Upper lobe of left lung (tissue), 6 donors: ENCODE results near the gene MICAL2. TPM values are rescaled to one million over a fixed set of nuclear protein-coding genes. Genes with fewer than 3 reads are reported as not detected.

Source experiments
- ATAC-seq, 2 donors: fragments of 200-7000 bp; cut with Tn5 transposase; one replicate each; pipeline ENCODE4 v1.9.1; 2022; ENCODE audit warnings: mild to moderate bottlenecking in 2 of 2, moderate library complexity in 2 of 2; ENCODE audit not compliant: low FRiP score in 2 of 2
- DNase-seq, 2 donors: peaks; one replicate each; pipeline ENCODE4 v3.0.0-alpha.2; 2019 to 2020
- H3K27ac ChIP-seq, 4 donors: fragments of 200-600 bp; sonication (generic); one replicate each; pipeline ENCODE4 v1.5.1; 2016 to 2019
- H3K27me3 ChIP-seq, 4 donors: fragments of 200-600 bp; sonication (generic); one replicate each; pipeline ENCODE4 v1.5.1; 2017 to 2019
- H3K36me3 ChIP-seq, 4 donors: fragments of 200-600 bp; sonication (generic); one replicate each; pipeline ENCODE4 v1.5.1; 2016 to 2019
- H3K4me1 ChIP-seq, 4 donors: fragments of 200-600 bp; sonication (generic); one replicate each; pipeline ENCODE4 v1.5.1; 2018 to 2019
- H3K4me3 ChIP-seq, 4 donors: fragments of 200-600 bp; sonication (generic); one replicate each; pipeline ENCODE4 v1.5.1; 2017 to 2019; ENCODE audit warnings: mild to moderate bottlenecking in 2 of 4, moderate library complexity in 1 of 4
- H3K9me3 ChIP-seq, 4 donors: fragments of 200-600 bp; sonication (generic); one replicate each; pipeline ENCODE4 v1.5.1; 2018 to 2019
- CTCF ChIP-seq, 6 experiments: fragments of 450-650 bp in 4 of 6; fragments of 200-600 bp in 2 of 6; sonication (generic) in 2 of 6; IDR thresholded peaks; one replicate each; pipeline ENCODE4 v1.5.1; 2016 to 2019; ENCODE audit warnings: antibody characterized with exemption in 6 of 6
- EP300 ChIP-seq, 4 donors: sonication (generic); formaldehyde crosslinking; IDR thresholded peaks; one replicate each; pipeline ENCODE4 v1.5.1; 2017; ENCODE audit warnings: antibody characterized with exemption in 4 of 4, control low read depth in 2 of 4
- POLR2A ChIP-seq, 4 donors: fragments of 450-650 bp; IDR thresholded peaks; one replicate each; pipeline ENCODE4 v1.5.1; 2016 to 2017; ENCODE audit warnings: antibody characterized with exemption in 4 of 4, mild to moderate bottlenecking in 2 of 4
- POLR2AphosphoS5 ChIP-seq, 2 donors: sonication (generic); formaldehyde crosslinking; IDR thresholded peaks; one replicate each; pipeline ENCODE4 v1.5.1; 2017; ENCODE audit warnings: antibody characterized with exemption in 2 of 2
- WGBS, 2 donors: methylation state at CpG; one replicate each; pipeline ENCODE4 v1.1.5; 2017 to 2018; 5-methylcytosine and 5-hydroxymethylcytosine counted together
- total RNA-seq, 6 donors: library from RNA; depleted of rRNA in 4 of 6; stranded (reverse); fragments of >200 nt in 4 of 6; gene quantifications; one replicate each; pipeline versions ENCODE4 v1.1.0 to v1.2.1, GENCODE V29; 2016 to 2021
- donor health status: DM: no; HTN: no; CAD: no; lungs with moderate emphysema.
- donor health status: DM: no; HTN: yes; CAD: no; lungs with severe emphysema.

The MICAL2 gene
- total RNA-seq, 6 donors from 2014 or later = 138 to 327 (median 175) TPM

DNA sequence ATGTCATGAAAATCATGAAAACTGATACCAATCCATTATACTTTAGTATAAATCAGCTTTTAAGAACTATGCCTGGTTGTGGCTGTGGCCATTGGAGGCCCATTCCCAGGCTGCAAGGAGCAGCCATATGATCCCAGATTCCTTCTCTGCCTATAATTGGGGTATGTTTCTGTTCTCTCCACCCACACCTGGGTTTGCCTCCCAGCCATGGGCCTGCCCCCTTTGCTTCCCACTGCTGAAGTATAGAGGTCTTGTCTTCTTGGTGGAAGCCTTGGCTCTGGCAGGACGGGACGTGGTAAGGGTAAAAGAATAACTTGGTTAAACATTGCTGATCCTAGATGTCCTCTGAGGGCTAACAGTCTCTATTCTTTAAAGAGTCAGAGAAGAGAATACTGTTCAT is 2.4 kb downstream of the MICAL2 start:
- no peak for DNase-seq
- Histone ChIP-seq H3K27me3 (no peaks in the 10 kb centered on the region), H3K9me3 (no peaks in the 10 kb centered on the region), H3K36me3 (no peaks in the 10 kb centered on the region), H3K4me1 (peaks cover 17 to 53% (median 31%) of the 10 kb centered on the region in 4 donors), H3K4me3 (peak overlapping the region in 2 of 4 donors; percentile 90 to 93), H3K27ac (peak overlapping the region in 3 of 4 donors; percentile 1 to 92 (median 14))
- WGBS, 2 donors = 89 to 90% methylated on average over 2 of the region's 2 CpGs
- no peak for ATAC-seq
- no peak for TF ChIP-seq POLR2AphosphoS5 (IDR thresholded peaks at IDR 0.05)
- TF ChIP-seq POLR2A (IDR thresholded peaks at IDR 0.05) = no peak
- no peak for TF ChIP-seq CTCF (IDR thresholded peaks at IDR 0.05)
- no peak for TF ChIP-seq EP300 (IDR thresholded peaks at IDR 0.05)

- Histone ChIP-seq H3K4me1 (peaks cover 18 to 58% (median 32%) of the 10 kb centered on the region in 4 donors), H3K27me3 (no peaks in the 10 kb centered on the region), H3K4me3 (peak overlapping the region in 1 of 4 donors; percentile 93), H3K36me3 (no peaks in the 10 kb centered on the region), H3K27ac (peak overlapping the region in 2 of 4 donors; percentile 1 to 14), H3K9me3 (no peaks in the 10 kb centered on the region)
- TF ChIP-seq POLR2AphosphoS5 (IDR thresholded peaks at IDR 0.05) = no peak
- no peak for TF ChIP-seq CTCF (IDR thresholded peaks at IDR 0.05)
- no peak for TF ChIP-seq EP300 (IDR thresholded peaks at IDR 0.05)
- TF ChIP-seq POLR2A (IDR thresholded peaks at IDR 0.05) = no peak
- no peak for ATAC-seq
- no peak for DNase-seq
- 67 to 84% methylated on average over 8 of the region's 8 CpGs for WGBS, 2 donors
Measured at GRCh38 chr11:12113294-12113693, 2.9 kb downstream of the MICAL2 start.

GRCh38 chr11:12114193-12115033 is 4.0 kb downstream of the MICAL2 start:
- Histone ChIP-seq H3K4me1 (peaks cover 22 to 68% (median 34%) of the 10 kb centered on the region in 4 donors), H3K4me3 (peak overlapping the region in 1 of 4 donors; percentile 17), H3K27ac (peak overlapping the region in 2 of 4 donors; percentile 22 to 30), H3K9me3 (no peaks in the 10 kb centered on the region), H3K27me3 (no peaks in the 10 kb centered on the region), H3K36me3 (no peaks in the 10 kb centered on the region)
- 63 to 74% methylated on average over 21 of the region's 21 CpGs for WGBS, 2 donors
- ATAC-seq (no peak), DNase-seq (no peak)
- TF ChIP-seq POLR2A (IDR thresholded peaks at IDR 0.05) = no peak
- TF ChIP-seq POLR2AphosphoS5 (IDR thresholded peaks at IDR 0.05) = peak in 1 of 2 donors; percentile 51

DNA sequence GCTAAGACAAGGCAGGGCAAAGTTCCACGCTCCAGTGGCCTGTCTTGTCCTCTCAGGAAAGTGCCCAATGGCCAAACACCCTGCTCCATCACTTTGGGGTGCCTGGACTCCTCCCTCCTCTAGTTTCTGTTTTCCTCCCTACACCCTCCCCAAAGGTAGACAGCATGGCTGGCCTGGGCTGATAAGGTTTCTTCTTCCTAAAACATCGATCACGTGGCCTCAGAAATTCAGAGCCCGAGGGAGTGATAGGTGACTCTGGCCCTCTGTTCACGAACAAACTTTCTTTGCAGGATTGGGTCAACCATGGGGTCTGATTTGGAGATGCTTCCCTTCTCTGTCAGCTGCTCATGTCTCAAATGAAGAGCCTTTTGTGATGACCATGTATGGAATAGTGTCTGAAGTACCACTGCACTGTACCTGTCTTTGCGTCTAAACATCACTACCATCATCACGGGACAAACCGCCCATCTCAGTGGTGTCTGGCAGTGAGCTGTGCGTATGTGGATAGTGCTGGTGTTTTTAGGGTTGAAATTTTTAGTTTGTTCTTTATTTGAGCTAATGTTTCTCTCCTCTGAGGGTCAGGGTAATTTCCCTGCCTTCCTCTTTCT is 6.1 kb downstream of the MICAL2 start:
- H3K27ac ChIP-seq = no peak overlapping the region
- no peaks in the 10 kb centered on the region for H3K27me3 ChIP-seq
- H3K36me3 ChIP-seq = no peaks in the 10 kb centered on the region
- no peaks in the 10 kb centered on the region for H3K9me3 ChIP-seq
- H3K4me3 ChIP-seq = no peak overlapping the region
- ATAC-seq = no peak
- no peak for TF ChIP-seq POLR2A (IDR thresholded peaks at IDR 0.05)
- no peak for TF ChIP-seq POLR2AphosphoS5 (IDR thresholded peaks at IDR 0.05)
- no peak for TF ChIP-seq EP300 (IDR thresholded peaks at IDR 0.05)
- no peak for TF ChIP-seq CTCF (IDR thresholded peaks at IDR 0.05)
- 80 to 82% methylated on average over 9 of the region's 9 CpGs for WGBS, 2 donors
- peaks cover 17 to 69% (median 24%) of the 10 kb centered on the region in 4 donors for H3K4me1 ChIP-seq
- DNase-seq = no peak

- Histone ChIP-seq H3K9me3 (no peaks in the 10 kb centered on the region), H3K4me1 (peaks cover 17 to 69% (median 23%) of the 10 kb centered on the region in 4 donors), H3K27ac (no peak overlapping the region), H3K4me3 (no peak overlapping the region), H3K27me3 (no peaks in the 10 kb centered on the region), H3K36me3 (no peaks in the 10 kb centered on the region)
- ATAC-seq (no peak), DNase-seq (no peak)
- TF ChIP-seq POLR2AphosphoS5 (IDR thresholded peaks at IDR 0.05) (no peak), POLR2A (IDR thresholded peaks at IDR 0.05) (no peak), EP300 (IDR thresholded peaks at IDR 0.05) (no peak), CTCF (IDR thresholded peaks at IDR 0.05) (no peak)
- WGBS, 2 donors = 77 to 83% methylated on average over 3 to 4 of the region's 4 CpGs
Measured at GRCh38 chr11:12117200-12117599, 6.8 kb downstream of the MICAL2 start.
